ENCODE data around the gene MTA1.

Gene MTA1

DNA sequence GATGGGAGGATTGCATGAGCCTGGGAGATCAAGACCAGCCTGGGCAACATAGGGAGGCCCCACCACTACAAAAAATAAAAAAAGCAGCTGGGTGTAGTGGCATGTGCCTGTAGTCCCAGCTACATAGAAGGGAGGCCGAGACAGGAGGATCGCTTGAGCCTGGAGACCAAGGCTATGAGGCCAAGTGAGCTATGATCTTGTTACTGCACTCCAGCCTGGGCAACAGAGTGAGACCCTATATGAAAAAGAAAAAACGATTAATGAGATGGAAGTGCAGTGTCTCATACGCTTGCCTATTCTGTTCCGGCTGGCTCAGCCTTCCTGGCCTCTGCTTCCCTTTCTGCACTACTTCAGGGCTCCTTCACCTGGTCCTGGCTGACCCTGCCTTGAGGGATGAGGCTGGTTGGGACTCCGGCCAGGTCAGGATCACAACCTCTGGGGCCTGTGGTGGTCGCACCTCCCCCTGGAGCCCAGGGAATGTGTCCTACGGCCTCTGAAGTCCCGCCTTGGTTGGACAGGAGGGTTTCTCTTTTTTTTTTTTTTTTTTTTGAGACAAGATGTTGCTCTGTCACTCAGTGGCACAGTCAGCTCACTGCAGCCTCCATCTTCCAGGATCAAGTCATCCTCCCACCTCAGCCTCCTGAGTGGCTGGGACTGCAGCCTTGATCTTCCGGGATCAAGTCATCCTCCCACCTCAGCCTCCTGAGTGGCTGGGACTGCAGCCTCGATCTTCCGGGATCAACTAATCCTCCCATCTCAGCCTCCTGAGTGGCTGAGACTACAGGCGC, 82.1 kb downstream of the MTA1 start:
- DNase-seq: no peak

DNA sequence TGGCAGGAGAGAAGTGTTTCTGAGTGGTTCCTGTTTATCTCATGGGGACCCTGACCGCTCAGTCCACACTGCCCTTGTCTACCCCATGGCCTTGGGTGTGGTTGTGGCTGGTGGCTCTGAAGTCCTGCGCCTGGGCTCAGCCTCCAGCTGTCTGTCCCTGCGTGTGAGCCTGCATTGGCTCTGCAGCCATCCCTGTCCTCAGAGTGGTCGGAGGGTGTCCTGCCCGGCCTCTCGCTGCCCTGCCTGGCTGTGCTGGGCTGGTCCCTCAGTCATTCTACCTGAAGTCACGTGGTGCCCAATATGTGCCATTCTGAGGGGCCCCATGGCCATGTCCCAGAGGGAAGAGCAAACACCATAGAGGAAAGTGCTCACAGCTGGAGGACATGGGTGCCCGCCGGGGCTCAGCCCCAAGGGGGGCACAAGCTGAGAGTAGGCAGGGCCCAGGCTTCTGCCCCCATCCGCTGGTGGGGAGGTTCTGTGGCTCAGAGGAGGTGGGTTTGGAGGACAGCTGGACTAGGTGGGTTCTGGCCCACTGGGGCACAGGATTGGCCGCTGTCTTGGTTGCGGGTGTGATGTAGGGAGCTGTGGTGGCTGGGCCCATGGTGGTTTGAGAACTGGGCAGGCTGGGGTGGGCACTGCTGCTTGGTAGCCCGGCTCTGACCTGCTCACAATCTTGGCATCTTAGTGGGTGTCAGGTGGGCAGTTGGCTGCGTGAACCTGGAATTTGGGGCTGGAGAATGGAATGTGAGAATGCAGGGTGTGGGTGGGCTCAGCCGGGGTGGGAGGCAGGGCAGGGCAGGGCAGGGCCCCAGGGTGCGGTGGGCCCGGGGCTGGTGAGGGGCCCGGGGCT, 83.0 kb downstream of the MTA1 start:
- no peak for DNase-seq

DNA sequence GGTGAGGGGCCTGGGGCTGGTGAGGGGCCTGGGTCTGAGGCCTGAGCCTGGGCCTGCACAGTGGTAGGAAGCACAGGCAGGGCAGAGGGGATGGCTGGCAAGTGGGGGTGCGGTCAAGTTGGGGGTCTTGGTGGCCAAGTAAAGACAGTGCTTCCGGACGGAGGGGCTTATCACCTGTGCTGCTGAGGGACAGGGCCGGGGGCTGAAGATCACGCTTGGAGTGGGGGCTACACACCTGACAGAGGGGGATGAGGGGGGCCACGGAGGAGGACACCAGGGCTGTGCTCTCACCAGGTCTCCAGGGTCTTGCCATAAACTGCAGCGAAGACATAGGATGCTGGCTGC, 83.6 kb downstream of the MTA1 start:
- no peak for DNase-seq

DNA sequence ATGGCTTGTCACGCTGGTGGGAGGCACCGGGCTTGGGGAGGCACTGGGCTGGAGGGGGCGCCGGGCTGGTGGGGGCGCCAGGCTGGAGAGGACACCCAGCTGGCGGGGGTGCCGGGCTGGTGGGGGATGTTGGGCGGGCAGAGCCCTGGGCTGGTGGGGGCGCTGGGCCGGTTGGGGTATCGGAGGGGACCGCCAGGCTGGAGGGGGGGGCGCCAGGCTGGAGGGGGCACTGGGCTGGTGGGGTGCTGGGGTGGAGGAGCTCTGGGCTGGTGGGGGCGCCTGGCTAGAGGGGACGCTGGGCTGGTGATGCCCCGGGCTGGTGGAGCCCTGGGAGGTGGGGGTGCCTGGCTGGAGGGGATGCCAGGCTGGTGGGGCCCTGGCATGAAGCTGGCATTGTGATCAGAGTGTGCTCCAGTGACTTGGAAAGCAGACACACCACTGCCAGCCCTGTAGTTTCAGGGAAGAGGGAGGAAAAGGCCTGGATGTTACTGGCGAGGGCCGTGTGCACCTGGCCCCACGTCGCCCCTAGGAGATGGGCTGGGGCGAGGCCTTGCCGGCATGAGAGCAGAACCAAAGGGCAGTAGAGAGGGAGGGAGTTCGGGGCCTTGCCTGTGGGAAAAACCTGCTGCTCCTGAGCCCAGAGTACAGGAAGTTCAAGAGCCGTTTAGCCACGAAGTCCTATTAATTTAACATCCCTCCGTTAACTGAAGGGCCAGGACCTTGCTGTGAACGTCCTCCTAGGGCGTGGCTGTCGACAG, 84.5 kb downstream of the MTA1 start:
- DNase-seq: no peak

DNA sequence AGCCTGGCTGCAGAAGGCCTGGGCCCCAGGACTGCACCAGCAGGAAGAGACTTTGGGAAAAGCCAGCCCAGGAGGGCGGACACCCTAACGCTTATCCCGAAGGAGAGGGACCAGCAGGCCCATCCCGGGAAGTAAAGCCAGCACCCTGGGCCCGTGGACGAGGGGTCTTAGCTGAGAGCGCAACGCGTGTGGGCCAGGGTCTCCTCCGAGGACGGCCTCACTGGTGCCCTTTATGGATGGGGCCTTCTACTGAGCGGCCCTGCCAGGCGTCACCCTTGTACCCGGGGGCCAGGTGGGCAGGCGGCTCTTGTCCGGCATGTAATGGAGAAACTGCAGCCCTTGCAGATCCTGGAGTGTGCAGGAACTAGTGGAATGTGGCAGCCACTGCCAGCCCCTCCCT, 85.5 kb downstream of the MTA1 start:
- DNase-seq: no peak

DNA sequence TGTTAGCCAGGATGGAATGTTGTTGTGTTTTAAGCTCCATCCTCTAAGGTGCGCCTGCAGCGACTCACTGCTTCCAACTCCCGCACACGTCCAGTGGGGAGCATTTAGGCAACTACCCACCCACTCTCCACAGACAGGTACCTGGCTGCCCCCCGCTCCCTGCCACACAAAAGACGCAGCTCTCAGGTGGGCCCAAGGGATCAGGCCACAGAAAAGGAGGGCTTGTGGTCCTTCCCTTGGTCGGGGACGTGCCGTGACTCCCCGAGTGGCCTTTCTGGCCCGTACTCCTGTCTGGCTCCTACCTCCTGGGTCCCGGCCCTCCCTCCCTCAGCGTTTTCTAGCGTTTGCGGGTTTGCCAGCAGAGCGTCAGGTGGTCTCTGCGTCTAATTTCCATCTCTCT, 87.6 kb downstream of the MTA1 start:
- no peak for DNase-seq

DNA sequence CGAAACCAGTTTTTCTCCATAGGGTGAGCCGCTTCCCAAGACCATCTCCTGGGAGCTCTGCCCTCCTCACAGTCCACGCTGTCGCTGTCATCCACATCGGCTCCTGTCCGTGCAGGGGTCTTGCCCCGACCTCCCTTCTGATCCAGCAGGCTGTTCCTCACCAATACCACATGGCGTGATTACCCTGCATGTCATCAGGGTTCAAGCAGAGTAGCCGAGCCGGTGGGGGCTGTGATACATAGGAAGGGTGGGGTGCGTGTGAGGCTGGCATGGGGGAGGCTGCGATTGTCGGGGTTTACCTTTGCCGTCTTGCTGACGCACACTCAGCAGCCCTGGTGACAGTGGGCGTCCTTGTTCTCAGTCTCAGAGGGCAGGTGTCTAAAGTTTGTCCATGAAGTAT, 88.4 kb downstream of the MTA1 start:
- DNase-seq: no peak

DNA sequence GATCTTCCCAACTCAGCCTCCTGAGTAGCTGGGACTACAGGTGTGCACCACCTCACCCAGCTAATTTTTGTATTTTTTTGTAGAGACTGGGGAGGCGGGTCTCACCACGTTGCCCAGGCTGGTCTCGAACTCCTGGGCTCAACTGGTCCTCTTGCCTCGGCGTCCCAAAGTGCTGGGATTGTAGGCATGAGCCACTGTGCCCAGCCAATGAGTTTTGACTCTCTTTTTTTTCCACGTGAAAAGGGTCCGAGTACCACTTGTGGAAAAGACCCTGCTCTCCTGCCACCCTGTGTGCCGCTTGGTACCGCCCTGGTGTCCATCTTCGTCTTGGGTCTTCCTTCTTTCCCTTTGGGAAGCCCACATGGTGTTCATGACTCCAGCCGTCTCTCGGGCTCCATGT, 89.0 kb downstream of the MTA1 start:
- DNase-seq: no peak

DNA sequence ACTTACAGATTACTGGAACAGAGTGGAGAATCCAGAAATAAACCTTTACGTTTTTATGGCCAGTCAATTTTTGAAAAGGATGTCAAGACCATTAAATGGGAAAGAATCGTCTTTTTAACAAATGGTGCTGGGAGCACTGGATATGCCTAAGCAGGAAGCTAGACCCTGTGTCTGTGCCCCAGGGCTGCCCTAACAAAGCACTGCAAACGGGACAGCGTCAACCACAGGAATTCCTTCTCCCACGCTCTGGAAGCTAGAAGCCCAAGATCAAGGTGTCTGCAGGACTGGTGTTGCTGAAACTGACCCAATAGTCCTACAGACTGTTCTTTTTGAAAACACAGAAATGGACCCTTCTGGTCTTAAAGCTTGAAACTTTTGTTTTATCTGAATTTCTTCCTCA, 97.5 kb downstream of the MTA1 start:
- DNase-seq: no peak

DNA sequence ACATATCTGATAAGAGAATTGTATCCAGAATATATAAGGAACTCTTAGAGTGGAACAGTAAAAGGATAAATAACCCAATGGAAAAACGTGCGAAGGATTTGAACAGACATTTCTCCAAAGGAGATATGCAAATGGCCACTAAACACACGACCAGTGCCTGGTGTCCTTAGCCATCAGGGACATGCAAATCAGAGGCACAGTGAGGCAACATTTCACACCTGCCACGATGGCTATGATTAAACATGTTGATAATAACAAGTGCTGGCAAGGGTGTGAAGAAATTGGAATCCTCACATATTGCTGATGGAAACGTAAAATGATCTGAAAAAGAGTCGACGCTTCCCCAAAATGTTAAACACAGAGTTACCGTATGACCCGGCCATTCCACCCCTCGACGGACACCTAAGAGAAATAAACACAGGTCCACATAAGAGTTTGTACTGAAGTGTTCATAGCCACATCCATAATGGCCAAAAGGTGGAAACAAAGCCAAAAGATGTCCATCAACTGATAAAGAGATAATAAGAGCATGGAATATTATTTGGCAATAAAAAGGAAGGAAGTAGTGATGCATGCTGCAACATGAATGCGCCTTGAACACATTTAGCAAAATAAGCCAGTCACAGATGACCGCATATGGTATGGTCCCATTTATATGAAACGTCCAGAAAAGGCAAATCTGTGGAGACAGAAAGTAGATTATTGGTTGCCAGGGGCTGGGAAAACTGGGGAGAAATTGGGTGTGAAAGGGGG, 100.5 kb downstream of the MTA1 start:
- DNase-seq: no peak
